NT2/D1 (cell line): ENCODE results near the gene IL12RB1.

Experiments
- SUZ12 ChIP-seq: IDR thresholded peaks from 2 replicates; pipeline ENCODE4 v1.6.1; 2011; ENCODE audit not compliant: insufficient read length, insufficient read depth; ENCODE audit errors: extremely low read depth
- YY1 ChIP-seq: IDR thresholded peaks from 2 replicates; pipeline ENCODE4 v1.6.1; 2011; ENCODE audit not compliant: insufficient read length, insufficient read depth

GRCh38 chr19:18128805-18129204 lies 42.1 kb upstream of the IL12RB1 start:
- TF ChIP-seq SUZ12 (no peak), YY1 (no peak)
